Measurements from ENCODE around the gene IL33. TPM values are rescaled to one million over a fixed set of nuclear protein-coding genes. Genes with fewer than 3 reads are reported as not detected.

The IL33 gene
- total and polyA plus RNA-seq, 2 of the 4 experiments (the other 2 are of a cell fraction) = not detected

DNA sequence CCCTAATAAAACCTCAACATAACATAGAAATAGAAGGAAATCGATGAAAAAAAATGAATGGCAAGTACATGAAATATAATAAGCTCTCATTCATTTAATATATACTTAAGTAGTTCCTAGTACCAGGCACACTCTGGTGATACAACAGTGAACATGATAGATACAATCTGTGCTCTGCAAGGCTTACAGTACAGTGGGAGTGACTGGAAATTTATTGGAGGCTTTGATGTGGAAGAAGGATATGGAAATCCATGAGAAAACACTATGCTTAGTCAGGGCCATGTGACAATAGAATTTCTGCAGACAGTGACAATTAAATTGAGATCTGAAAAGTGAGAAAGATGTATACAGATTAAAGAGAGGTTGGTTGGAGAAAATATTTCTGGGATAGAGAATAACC is 32.0 kb upstream of the IL33 start:
- Histone ChIP-seq H3K4me2 (ENCODE audit: low read depth, low read length) (no peak overlapping the region), H3K56ac (ENCODE audit: extremely low read depth, insufficient read depth, low read length) (no peak overlapping the region), H2BK120ac (ENCODE audit: low read depth, low read length) (no peak overlapping the region), H3K4me3 (ENCODE audit: insufficient read depth, low read depth, low read length) (no peak overlapping the region), H2BK20ac (ENCODE audit: low read depth, low read length) (no peak overlapping the region), H3K4me1 (ENCODE audit: control insufficient read depth, insufficient read depth, low read length) (no peaks in the 10 kb centered on the region), H2BK5ac (ENCODE audit: low read depth, low read length, poor library complexity, severe bottlenecking) (no peak overlapping the region), H3K79me1 (ENCODE audit: low read depth in 1 of 2, low read length in 2 of 2) (no peaks in the 10 kb centered on the region), H3K23ac (ENCODE audit: low read depth, low read length) (no peak overlapping the region), H2AK9ac (replicated peaks; ENCODE audit: low read depth, low read length, poor library complexity) (no peak overlapping the region), H3K18ac (ENCODE audit: low read depth, low read length) (no peak overlapping the region), H3K14ac (replicated peaks; ENCODE audit: low read depth, low read length) (no peak overlapping the region), H2AK5ac (ENCODE audit: low read depth, low read length) (no peak overlapping the region), H4K5ac (ENCODE audit: low read depth, low read length) (no peak overlapping the region), H3K36me3 (ENCODE audit: control insufficient read depth, insufficient read depth, low read length) (no peaks in the 10 kb centered on the region), H3K9ac (ENCODE audit: low read depth, low read length) (no peak overlapping the region), H3K9me3 (ENCODE audit: control insufficient read depth, insufficient read depth, low read length) (no peaks in the 10 kb centered on the region), H4K20me1 (ENCODE audit: insufficient read depth, low read length) (no peaks in the 10 kb centered on the region), H2BK15ac (ENCODE audit: low read depth, low read length) (no peak overlapping the region), H2AFZ (replicated peaks; ENCODE audit: low read length, poor library complexity) (no peak overlapping the region), H3K9me1 (ENCODE audit: insufficient read depth, low read length) (no peaks in the 10 kb centered on the region), H4K8ac (ENCODE audit: low read depth in 2 of 2, low read length in 2 of 2) (no peak overlapping the region), H4K91ac (ENCODE audit: insufficient read depth, low read depth, low read length) (no peak overlapping the region), H3K27ac (ENCODE audit: insufficient read depth, low read length) (no peak overlapping the region), H3K27me3 (ENCODE audit: control insufficient read depth, insufficient read depth, low read length) (no peaks in the 10 kb centered on the region), H3K4ac (ENCODE audit: low read depth, low read length) (no peak overlapping the region)
- intact Hi-C loops (cut with micrococcal nuclease) (no loop called here), in situ Hi-C loops (cut with MboI; ENCODE audit: low sequenced_read_pairs) (no loop called here), dilution Hi-C loops (cut with HindIII; ENCODE audit: low sequenced_read_pairs, unreplicated experiment) (no loop called here)
- TF ChIP-seq BHLHE40 (IDR thresholded peaks at IDR 0.05; ENCODE audit: low read depth, low read length) = no peak
- no peak for TF ChIP-seq RAD21 (IDR thresholded peaks at IDR 0.05; ENCODE audit: low read length)
- no peak for TF ChIP-seq FOS (IDR thresholded peaks at IDR 0.05; ENCODE audit: low read depth, low read length)
- no peak for TF ChIP-seq MXI1 (IDR thresholded peaks at IDR 0.05; ENCODE audit: borderline replicate concordance, low read depth, low read length)
- ATAC-seq (ENCODE audit: low read depth) = no peak
- ChIA-PET POLR2A (ENCODE audit: unreplicated experiment) (no interaction called here), CTCF (no interaction called here)
- no peak for DNase-seq
- no CpG with 5 or more reads among the region's 1 CpG for WGBS, 2 experiments (ENCODE audit: extremely low coverage in 2 of 2, insufficient read length in 1 of 2)
- no TSS peak for BruUV-seq (replicated peaks)

Data from IMR-90 (cell line).